HL-60/S4 treated with phorbol 12-myristate 13-acetate at 8.2 ng/mL for 4 days and 3 days (cell line): Measurements from ENCODE around the gene LY6G5B.

ENCODE experiments used
- in situ Hi-C: fragments of 300-500 bp; cut with MboI; formaldehyde crosslinking; loops from 2 replicates; pipeline ENCODE4 v1.15.0; 2022; ENCODE audit warnings: low sequenced_read_pairs

The LY6G5B gene, protein sequence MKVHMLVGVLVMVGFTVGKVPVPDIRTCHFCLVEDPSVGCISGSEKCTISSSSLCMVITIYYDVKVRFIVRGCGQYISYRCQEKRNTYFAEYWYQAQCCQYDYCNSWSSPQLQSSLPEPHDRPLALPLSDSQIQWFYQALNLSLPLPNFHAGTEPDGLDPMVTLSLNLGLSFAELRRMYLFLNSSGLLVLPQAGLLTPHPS

GRCh38 chr6:31669676-31670075 lies at the start of gene LY6G5B:
Gene LY6G5B, plus strand, starts transcription at chr6:31669976. Its CDS starts 975 bp downstream, at chr6:31670951.
- in situ Hi-C loops, result loop anchor here (25.0 kb wide), 1 partner anchor 293 kb away; the partner anchor contains the start of genes DXO, NELFE and SKIC2

DNA sequence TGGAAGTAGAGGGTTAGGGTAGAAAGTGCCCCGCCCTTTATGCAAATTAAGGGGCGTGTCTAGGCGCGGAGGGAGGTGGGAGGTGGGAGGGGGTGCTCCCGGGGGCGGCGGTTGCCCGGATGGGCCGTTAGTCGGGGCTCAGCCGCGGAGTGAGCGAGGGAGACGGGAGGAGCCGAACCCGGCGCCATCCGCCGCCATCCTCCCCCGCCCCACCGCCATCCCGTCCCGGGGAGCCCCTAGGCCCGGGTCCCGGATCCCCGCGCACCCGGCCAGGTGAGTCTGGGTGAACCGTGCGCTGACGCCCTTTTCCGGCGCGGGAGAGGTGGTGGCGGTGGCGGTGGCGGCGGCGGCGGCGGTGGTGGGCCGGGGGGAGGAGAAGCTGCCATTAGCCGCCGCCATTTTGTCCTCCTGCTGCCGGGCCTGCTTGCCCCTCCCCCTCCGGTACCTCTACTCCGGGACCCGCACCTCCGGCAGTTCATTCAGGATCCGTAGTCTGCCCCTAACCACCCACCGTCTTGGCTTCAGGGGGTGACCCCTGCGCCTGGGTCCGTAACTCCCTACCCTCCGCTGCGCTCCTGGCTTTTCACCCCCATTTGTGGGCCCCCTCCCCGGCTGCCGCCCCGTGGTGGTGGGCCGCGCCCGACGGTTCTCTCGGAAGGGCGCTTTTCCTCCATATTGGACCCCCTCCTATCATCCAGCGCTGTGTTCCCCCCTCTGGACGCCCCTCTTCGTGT lies 49.0 kb upstream of the LY6G5B start, which contains the start of gene PRRC2A:
PRRC2A (plus strand) TSS at position 130 of the 734 bp plus-strand sequence. CDS start 2,075 bp downstream, outside the sequence.
- in situ Hi-C loops, result no loop called here

DNA sequence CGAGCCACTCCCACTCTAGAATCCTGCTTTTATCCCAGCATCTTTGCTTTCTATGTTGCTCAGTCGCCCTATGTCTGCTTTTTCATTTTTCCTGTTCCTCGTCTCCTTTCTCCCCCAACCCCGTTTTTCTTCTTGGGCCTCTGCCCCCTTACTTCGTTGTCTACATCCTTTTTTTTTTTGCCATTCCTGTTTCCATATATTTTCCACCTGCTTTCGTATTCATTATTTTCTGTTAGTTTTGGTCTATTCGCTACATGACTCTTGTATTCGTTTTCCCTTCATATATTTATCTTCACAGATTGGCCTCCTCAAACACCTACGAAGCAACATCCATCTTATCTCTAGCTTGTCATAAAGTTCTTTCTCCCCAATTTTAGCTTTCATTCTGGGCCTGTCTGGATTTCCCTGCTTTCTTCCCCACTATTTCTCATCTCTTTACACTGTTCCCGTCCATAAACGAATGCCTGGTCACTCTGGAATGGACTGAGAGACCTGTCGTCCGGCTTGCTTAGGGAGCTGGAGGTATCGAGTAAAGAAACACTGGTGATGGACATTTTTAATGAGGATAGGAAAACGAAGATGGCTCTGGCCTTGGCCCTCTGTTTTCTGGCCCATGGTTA lies 48.3 kb upstream of the LY6G5B start:
- in situ Hi-C loops, result no loop called here

GRCh38 chr6:31621991-31622390 lies 47.8 kb upstream of the LY6G5B start:
- in situ Hi-C loops, result no loop called here

- in situ Hi-C loops, result no loop called here
These were observed 47.1 kb upstream of the LY6G5B start for GRCh38 chr6:31622684-31623091.

DNA sequence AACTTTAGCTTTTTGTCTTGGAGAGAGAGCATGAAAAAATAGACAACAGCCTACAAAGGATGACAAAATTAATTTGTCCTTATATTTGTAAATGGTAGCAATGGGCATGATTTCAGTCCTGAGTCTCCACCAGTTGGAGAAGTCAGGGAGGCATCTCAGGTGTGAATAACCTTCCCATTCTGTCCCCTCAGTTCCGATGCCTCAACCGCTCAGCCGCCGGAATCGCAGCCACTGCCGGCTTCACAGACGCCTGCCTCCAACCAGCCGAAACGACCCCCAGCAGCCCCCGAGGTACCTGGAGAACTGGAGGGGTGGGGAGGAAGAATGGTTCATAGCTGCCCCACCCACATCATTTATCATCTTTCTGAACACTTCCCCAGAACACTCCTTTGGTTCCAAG lies 45.7 kb upstream of the LY6G5B start:
- in situ Hi-C loops, result no loop called here

DNA sequence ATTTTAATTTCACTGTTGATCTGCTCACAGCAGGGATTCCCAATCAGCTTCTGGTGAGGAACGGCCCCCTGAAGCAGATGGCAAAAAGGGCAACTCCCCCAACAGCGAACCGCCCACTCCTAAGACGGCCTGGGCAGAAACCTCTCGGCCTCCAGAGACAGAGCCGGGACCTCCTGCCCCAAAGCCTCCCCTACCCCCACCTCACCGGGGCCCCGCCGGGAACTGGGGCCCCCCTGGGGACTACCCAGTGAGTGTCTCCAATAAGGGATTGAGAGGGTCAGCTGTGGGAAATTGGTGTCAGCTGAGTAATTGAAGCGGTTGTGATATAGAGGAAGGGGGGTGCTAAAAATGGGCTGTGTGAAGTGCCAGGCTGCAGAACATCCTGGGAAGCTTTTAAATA lies 42.8 kb upstream of the LY6G5B start:
- in situ Hi-C loops, result no loop called here

- in situ Hi-C loops, result no loop called here
These were observed 42.0 kb upstream of the LY6G5B start for GRCh38 chr6:31627690-31628287.

DNA sequence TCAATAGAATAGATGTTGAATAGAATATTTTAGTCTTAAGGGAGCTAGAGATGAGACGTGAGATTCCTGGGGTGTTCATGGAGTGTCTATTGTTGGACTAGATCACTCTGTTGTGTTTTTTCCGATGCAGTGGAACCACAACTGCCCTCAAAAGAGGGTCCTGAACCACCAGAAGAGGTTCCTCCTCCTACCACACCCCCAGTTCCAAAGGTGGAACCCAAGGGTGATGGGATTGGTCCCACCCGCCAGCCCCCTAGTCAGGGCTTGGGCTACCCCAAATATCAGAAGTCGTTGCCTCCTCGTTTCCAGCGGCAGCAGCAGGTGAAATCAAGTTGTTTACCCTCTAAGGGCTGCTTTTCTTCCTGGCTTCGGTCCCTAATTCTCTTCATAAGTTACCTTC lies 40.8 kb upstream of the LY6G5B start:
- in situ Hi-C loops, result no loop called here

- in situ Hi-C loops, result no loop called here
These were observed 39.4 kb upstream of the LY6G5B start for GRCh38 chr6:31630177-31630934.

DNA sequence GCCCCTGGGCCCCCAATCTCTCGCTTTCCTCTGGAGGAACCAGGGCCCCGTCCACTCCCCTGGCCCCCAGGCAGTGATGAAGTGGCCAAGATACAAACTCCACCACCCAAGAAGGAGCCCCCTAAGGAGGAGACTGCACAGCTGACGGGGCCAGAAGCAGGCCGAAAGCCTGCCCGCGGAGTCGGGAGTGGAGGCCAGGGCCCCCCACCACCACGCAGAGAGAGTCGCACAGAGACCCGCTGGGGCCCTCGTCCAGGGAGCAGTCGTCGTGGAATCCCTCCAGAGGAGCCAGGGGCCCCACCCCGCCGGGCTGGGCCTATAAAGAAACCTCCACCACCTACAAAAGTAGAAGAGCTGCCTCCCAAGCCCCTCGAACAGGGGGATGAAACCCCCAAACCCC lies 38.6 kb upstream of the LY6G5B start:
- in situ Hi-C loops, result no loop called here

DNA sequence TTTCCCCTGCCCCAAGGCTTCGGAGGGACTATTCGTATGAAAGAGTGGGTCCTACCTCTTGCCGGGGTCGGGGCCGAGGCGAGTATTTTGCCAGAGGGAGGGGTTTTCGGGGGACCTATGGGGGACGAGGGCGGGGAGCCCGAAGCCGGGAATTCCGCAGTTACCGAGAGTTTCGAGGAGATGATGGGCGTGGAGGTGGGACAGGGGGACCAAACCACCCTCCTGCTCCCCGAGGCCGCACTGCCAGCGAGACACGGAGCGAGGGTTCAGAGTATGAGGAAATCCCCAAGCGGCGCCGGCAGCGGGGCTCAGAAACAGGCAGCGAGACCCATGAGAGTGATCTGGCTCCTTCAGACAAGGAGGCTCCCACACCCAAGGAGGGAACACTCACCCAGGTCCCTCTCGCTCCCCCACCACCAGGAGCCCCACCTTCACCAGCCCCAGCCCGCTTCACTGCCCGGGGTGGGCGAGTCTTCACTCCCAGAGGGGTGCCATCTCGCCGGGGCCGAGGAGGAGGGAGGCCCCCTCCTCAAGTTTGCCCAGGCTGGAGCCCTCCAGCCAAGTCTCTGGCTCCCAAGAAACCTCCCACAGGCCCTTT lies 38.0 kb upstream of the LY6G5B start:
- in situ Hi-C loops, result no loop called here

- in situ Hi-C loops, result no loop called here
These were observed 37.4 kb upstream of the LY6G5B start for GRCh38 chr6:31632279-31632946.

DNA sequence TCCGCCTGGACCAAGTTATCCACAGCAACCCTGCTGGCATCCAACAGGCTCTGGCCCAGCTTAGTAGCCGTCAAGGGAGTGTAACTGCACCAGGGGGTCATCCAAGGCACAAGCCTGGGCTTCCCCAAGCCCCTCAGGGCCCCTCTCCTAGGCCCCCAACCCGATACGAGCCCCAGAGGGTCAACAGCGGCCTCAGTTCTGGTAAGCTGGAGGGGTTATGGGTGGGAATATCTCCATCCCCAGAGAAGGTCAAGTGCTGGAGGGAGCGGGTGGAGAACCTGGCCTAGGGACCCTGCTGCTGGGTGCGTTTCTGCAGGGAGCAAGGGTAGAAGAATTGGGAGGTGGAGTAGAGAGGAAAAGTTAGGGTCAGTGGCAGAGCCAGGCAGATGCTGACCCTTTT lies 36.3 kb upstream of the LY6G5B start:
- in situ Hi-C loops, result no loop called here

GRCh38 chr6:31634131-31634530 lies 35.6 kb upstream of the LY6G5B start:
- in situ Hi-C loops, result no loop called here

- in situ Hi-C loops, result no loop called here
These were observed 34.7 kb upstream of the LY6G5B start for GRCh38 chr6:31634969-31635575.

- in situ Hi-C loops, result no loop called here
These were observed 32.8 kb upstream of the LY6G5B start for GRCh38 chr6:31636698-31637596.

GRCh38 chr6:31639043-31639442 lies 30.7 kb upstream of the LY6G5B start:
- in situ Hi-C loops, result no loop called here
